ENCODE measurements around the gene SLC17A8.

DNA sequence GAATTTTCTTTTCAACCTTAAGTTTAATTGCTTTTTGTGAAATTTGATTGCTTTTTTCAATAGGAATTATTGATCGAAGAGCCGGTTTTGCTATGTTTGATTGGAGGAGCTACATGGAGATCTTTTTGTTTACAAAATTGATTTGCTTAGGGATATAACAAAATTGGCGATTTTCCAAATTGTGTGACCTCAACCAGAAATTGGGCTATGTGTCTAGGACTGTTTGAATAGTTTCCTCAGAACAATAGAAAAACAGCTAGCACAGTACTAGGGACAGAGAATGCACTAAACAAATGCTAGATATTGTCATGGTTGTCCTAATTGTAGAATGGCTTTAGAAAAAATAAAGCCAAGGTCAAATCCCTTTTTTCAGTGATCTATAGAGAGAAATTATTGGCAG is 2.4 kb downstream of the SLC17A8 start:
- TF ChIP-seq, protein P1, sequence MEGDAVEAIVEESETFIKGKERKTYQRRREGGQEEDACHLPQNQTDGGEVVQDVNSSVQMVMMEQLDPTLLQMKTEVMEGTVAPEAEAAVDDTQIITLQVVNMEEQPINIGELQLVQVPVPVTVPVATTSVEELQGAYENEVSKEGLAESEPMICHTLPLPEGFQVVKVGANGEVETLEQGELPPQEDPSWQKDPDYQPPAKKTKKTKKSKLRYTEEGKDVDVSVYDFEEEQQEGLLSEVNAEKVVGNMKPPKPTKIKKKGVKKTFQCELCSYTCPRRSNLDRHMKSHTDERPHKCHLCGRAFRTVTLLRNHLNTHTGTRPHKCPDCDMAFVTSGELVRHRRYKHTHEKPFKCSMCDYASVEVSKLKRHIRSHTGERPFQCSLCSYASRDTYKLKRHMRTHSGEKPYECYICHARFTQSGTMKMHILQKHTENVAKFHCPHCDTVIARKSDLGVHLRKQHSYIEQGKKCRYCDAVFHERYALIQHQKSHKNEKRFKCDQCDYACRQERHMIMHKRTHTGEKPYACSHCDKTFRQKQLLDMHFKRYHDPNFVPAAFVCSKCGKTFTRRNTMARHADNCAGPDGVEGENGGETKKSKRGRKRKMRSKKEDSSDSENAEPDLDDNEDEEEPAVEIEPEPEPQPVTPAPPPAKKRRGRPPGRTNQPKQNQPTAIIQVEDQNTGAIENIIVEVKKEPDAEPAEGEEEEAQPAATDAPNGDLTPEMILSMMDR (optimal IDR thresholded peaks at IDR 0.05 in 1 of 3, IDR thresholded peaks at IDR 0.05 in 1 of 3, conservative IDR thresholded peaks at IDR 0.05 in 1 of 3; ENCODE audit: extremely low read depth in 1 of 3, insufficient read depth in 2 of 3, low read length in 3 of 3) = no peak
- no peak for TF ChIP-seq EZH2 (IDR thresholded peaks at IDR 0.05; ENCODE audit: low read length)

Data from keratinocyte (primary cell).